Inferior parietal cortex (tissue), 1 donor: ENCODE results near the gene DHRSX.
"Not testable (repeated sequence)": the region's sequence is repeated elsewhere in the genome, so short reads cannot be mapped to it uniquely, and the experiment has no call there.

Source experiments
- DNase-seq: peaks from one replicate; pipeline ENCODE4 v3.0.0-alpha.2; 2016; ENCODE audit errors: extremely low spot score

The DHRSX gene

GRCh38 chrX:2497961-2498780, 2.6 kb downstream of the DHRSX start:
- DNase-seq = peak; percentile 63

- DNase-seq = no peak
These were observed 5.2 kb downstream of the DHRSX start for GRCh38 chrX:2495595-2495994.

DNA sequence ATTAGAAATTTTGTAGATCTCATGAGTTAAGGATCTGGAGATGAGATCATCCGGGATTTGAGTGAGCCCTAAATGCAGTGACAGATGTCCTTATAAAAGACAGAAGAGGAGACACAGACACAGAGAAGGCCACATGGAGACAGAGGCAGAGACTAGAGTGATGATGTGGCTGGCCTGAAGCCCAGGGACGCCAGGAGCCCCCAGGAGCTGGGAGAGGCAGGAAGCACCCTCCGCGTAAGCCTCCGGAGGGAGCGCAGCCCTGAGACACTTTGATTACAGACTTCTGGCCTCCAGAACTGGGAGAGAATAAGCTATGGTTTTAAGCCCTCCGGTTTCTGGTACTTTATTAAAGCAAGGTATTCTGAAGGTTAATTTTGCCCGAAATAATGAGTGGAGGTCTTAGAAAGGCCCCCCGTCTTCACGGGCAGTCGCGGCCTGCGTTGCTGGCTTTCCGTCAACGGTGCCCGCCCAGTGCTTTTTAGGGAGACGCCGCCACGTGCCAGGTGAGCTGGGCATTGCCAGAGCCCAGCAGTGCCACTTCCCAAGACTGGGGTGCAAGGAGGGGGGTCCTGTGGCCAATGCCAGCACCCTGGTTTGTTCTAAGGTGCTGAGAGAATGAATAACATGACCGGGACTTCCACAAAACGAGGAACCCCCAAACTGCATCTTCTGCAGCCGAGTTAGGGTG, 8.1 kb downstream of the DHRSX start:
- no peak for DNase-seq

DNA sequence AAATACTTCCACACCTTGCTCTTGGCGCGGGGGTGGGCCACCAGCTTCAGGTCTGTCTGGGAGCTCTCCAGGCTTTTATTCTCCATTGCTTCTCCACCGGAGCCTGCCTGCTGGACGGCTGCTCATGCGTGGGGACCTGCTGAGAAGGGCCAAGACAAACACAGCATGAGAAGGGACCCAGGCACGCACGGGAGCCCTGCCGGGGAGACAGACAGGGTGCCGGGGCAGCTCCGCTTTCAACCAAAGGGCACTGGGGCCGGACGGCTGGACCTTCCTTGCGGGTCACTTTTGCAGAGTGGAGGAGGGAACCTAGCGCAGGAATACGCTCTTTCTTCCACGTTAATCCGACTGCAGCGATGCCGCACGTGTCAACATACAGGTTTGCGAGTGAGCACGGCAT, 10.1 kb downstream of the DHRSX start:
- DNase-seq = no peak

DNA sequence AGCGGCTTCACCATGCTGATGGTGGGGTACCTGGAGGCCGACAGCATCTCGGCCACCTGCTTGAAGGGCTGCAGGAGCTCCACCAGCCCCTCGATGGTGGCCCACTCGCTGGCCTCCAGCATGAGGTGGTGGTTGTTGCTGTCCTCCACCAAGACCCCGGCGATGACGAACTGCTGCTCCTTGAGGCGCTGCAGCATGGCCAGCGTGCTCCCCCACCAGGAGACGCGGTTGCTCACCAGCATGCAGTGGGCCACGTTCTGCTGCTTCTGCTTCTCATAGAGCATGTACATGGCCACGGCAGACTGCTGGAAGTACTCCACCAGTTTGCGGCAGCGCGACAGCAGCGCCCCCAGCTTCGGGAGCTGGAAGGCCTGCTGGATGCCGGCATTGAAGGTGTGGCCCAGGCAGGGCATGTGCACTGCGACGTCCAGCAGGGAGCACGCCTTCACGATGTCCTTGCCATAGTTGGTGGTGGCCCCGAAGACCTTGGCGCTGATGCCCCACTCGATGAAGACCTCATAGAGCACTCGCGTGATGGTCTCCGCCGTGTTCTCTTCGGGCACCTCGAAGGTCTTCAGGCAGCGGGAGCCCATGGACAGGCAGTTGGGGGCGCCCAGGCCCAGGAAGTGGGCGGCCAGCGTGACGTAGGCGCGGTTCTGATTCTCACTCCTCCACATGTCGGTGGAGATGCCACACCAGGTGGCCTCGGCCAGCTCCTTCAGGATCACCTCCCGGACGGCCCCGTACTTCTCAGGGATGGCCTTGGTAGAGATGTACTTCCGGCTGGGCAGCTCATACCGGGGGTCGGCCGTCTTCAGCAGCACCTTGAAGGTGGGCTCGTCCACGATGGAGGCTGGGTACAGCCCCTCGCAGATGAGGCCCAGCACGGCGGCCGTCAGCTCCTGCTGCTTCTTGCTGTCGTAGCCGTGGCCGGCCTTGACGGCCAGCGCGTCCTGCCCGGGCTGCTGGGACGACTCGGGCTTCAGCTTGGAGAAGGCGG, 11.0 kb downstream of the DHRSX start:
- DNase-seq = no peak

- DNase-seq = no peak
These were observed 12.0 kb downstream of the DHRSX start for GRCh38 chrX:2488621-2489285.

- no peak for DNase-seq
These were observed 13.4 kb downstream of the DHRSX start for GRCh38 chrX:2487366-2487765.

DNA sequence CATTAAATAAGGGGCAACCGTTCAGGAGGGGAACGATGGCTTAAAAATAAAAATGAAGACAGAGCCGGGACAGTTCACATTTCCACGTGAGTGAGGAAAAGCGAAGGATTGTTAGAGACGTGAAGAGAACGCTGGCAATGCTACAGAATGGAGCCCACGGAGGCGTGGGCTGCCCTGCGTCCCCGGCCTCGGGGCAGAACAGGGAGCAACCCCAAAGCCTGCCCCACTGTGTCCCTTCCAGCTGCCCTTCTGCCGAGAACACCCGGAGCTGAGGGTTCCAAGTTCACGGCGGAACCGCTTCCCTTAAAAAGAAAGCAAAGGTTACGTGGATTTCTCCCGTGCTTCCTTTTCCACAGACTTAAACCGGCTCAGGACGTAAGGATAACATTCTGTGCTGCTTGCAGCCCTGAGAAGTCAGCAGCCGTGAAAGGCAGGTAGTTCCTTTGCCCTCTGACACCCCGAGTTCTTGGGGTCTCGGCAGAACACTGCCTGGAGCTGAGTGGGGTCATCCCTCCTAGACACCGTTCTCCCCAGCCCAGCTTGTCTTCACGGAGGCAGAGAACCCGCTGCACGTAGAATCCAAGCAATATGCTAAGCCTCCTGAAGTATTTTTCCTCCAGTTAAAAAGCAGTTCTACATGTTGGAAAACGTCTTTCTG, 14.2 kb downstream of the DHRSX start:
- DNase-seq = no peak

- DNase-seq = no peak
These were observed 14.9 kb downstream of the DHRSX start for GRCh38 chrX:2485789-2486345.

DNA sequence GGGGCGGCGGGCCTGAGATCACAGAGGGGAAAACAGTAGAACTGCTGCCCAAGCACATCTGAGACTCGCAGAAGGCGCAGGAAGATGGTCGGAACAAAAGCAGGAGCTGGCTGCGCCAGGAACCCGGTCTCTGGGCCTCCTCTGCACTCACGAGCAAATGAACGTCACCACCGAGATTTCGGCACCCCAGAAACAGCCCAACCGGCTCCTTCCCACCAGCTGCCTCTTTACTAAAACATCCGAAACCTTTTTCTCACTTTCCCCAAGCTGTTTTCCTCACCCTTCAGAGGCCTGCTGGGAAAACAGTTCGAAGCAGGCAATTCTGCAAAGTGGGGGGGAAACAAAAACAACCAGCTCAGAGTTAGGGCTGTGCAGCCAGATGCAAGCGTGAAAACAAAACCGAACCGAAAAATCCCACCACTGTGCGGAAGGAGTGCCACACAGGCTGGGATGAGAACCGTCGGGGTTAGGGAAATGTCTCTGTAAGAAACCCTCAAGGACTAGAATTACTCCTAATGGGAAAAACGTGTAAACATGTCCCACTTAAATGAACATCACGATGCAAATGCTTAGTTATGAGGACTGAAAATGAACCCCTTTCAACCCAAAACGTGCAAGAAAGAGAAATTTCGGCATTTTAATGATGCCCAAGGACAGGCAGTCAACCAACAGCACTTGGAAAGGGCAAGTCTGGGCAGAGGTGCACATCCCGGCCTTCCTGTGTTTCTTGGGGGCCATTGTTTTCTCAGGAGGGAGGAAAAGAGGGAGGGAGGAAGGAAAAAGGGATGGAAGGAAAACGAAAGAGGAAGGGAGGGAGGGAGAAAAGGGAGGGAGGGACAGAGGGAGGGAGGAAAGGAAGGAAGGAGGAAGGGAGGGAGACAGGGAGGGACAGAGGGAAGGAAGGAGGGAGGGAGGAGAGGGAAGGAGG, 15.8 kb downstream of the DHRSX start:
- peak; percentile 48 for DNase-seq

DNA sequence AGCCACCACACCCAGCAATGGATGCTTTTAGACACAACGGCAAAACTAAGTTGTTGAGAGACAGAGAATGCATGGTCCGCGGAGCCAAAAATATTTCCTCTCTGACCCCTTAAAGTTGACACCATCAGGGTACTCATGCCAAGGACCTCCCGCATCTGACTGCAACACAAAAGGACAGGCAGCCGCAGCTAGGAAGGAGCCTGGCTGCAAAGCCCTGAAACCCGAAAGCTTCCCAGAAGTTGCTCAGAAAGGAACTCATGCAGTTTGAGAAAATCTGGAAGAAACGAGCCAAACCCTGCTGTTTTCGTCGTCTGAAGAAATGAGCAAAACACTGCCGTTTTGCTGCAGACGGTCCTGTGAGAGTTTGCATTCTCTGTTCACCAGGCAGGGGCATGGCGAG, 16.5 kb downstream of the DHRSX start:
- no peak for DNase-seq

- no peak for DNase-seq
These were observed 17.2 kb downstream of the DHRSX start for GRCh38 chrX:2483398-2484060.

DNA sequence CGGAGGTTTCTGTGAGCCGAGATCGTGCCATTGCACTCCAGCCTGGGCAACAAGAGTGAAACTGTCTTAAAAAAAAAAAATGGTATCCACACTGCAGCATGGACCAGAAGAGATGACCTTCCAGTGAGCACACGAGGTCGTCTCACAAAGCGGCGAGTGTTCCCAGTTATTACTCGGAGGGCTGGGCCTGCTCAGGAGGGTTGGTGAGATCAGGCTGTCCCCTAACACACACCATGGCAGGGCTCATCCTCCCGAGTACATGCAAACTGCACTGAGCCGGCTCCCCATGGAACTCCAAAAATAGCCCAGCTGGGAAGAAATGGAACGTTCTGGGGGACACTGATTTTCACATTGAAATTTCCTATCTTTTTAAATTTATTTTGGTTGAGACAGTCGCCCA, 19.2 kb downstream of the DHRSX start:
- not testable (repeated sequence) for DNase-seq

GRCh38 chrX:2479982-2480381, 20.8 kb downstream of the DHRSX start:
- not testable (repeated sequence) for DNase-seq

- no peak for DNase-seq
These were observed 21.4 kb downstream of the DHRSX start for GRCh38 chrX:2479420-2479780.

DNA sequence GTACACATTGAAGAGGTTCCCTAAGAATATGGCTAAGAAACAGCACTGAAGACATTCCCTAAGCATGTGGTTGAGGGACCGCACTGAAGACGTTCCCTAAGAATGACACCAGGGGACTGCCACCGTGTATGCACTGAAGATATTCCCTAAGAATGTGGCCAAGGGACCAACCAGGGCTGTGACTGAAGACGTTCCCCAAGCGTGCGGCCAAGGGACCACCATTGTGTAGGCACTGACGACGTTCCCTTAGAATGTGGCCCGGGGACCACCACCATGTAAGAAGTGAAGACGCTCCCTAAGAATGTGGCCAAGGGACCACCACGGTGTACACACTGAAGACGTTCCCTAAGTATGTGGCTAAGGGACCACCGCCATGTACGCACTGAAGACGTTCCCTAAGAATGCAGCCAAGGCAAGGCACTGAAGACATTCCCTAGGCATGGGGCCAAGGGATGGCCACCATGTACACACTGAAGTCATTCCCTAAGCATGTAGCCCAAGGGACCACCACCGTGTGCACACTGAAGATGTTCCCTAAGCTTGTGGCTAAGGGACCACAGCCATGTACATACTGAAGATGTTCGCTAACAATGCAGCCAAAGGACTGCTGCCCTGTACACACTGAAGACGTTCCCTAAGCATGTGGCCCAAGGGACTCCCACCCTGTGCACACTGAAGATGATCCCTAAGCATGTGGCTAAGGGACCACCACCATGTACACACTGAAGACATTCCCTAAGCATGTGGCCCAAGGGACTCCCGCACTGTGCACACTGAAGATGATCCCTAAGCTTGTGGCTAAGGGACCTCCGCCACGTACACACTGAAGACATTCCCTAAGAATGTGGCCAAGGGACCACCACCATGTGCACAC, 22.0 kb downstream of the DHRSX start:
- no peak for DNase-seq

GRCh38 chrX:2477313-2477712, 23.5 kb downstream of the DHRSX start:
- DNase-seq = not testable (repeated sequence)
